Activated CD8-positive, alpha-beta T cell treated with anti-CD3 and anti-CD28 coated beads, Interleukin-2, amount 10 ng/mL, durations not matched to agents 7 days and 5 days (primary cell): ENCODE data around the gene PGAP3. TPM values are rescaled to one million over a fixed set of nuclear protein-coding genes. Genes with fewer than 3 reads are reported as not detected.

Source experiments
- ATAC-seq: fragments of 150-1000 bp; cut with Tn5 transposase; one replicate; pipeline ENCODE4 v1.10.0; 2021; ENCODE audit warnings: moderate library complexity
- CTCF ChIA-PET: fragments of 350-600 bp; sonication (Branson Sonifier 250); formaldehyde crosslinking; loops from one replicate; lab custom pipeline; 2021; ENCODE audit warnings: antibody characterized with exemption; lab: Charles Lee
- POLR2A ChIA-PET: fragments of 350-600 bp; sonication (Branson Sonifier 250); formaldehyde crosslinking; loops from one replicate; lab custom pipeline; 2021; ENCODE audit warnings: antibody characterized with exemption; lab: Charles Lee
- DNase-seq: peaks from one replicate; pipeline ENCODE4 v3.0.0-alpha.2; 2020
- H3K27ac Mint-ChIP-seq: one replicate; pipeline ENCODE4 v1.8.0; 2021; ENCODE audit warnings: mild to moderate bottlenecking, mixed read lengths
- H3K27me3 Mint-ChIP-seq: one replicate; pipeline ENCODE4 v1.8.0; 2021; ENCODE audit warnings: low read depth, mixed read lengths
- H3K36me3 Mint-ChIP-seq: one replicate; pipeline ENCODE4 v1.8.0; 2021; ENCODE audit warnings: low read depth, mixed read lengths
- H3K4me1 Mint-ChIP-seq: one replicate; pipeline ENCODE4 v1.8.0; 2021; ENCODE audit warnings: low read depth, mixed read lengths
- H3K4me3 Mint-ChIP-seq: one replicate; pipeline ENCODE4 v1.8.0; 2021; ENCODE audit warnings: mild to moderate bottlenecking, mixed read lengths
- H3K9me3 Mint-ChIP-seq: one replicate; pipeline ENCODE4 v1.8.0; 2022; ENCODE audit warnings: mixed read lengths; ENCODE audit not compliant: insufficient read depth
- total RNA-seq, 2 experiments: library from RNA; stranded (reverse); gene quantifications; one replicate each; pipeline ENCODE4 v1.2.3, GENCODE V29; 2021

PGAP3 gene
- total RNA-seq, 2 experiments from 2014 or later, result 12.3 to 14.7 TPM

GRCh38 chr17:39677072-39677471 is 10.8 kb downstream of the PGAP3 start:
- peaks cover 12% of the 10 kb centered on the region for H3K36me3 Mint-ChIP-seq
- H3K9me3 Mint-ChIP-seq, result no peaks in the 10 kb centered on the region
- H3K4me3 Mint-ChIP-seq, result no peak overlapping the region
- H3K27ac Mint-ChIP-seq, result peak overlapping the region; percentile 87
- POLR2A ChIA-PET, result interaction anchor here (2.0 to 4.9 kb wide), 2 partner anchors 9 to 11 kb away, joined by 7 to 32 read pairs; partner anchors contain the start of genes PGAP3 and PNMT
- CTCF ChIA-PET, result interaction anchor here (1.8 to 13.7 kb wide), 4 partner anchors 8 to 55 kb away, joined by 6 to 195 read pairs (median 12); partner anchors contain the start of genes MIEN1 and PNMT
- H3K4me1 Mint-ChIP-seq, result peaks cover 59% of the 10 kb centered on the region
- no peaks in the 10 kb centered on the region for H3K27me3 Mint-ChIP-seq
- ATAC-seq (no peak), DNase-seq (no peak)

- Mint-ChIP-seq H3K27ac (peak overlapping the region; percentile 87), H3K36me3 (peaks cover 12% of the 10 kb centered on the region), H3K4me3 (no peak overlapping the region), H3K4me1 (peaks cover 63% of the 10 kb centered on the region), H3K27me3 (peaks cover 3% of the 10 kb centered on the region), H3K9me3 (no peaks in the 10 kb centered on the region)
- DNase-seq, result peak; percentile 80
- ATAC-seq, result peak; percentile 76
- ChIA-PET POLR2A (interaction anchor here (1.1 to 4.9 kb wide), 4 partner anchors 8 to 12 kb away, joined by 4 to 32 read pairs (median 6); partner anchors contain the start of genes PGAP3 and PNMT), CTCF (interaction anchor here (1.2 to 13.7 kb wide), 7 partner anchors 8 to 77 kb away, joined by 4 to 195 read pairs (median 8); partner anchors contain the start of genes MIEN1, PGAP3 and PNMT)
Observed at GRCh38 chr17:39676198-39676819, 11.5 kb downstream of the PGAP3 start.

- peaks cover 6% of the 10 kb centered on the region for H3K27me3 Mint-ChIP-seq
- ChIA-PET POLR2A (interaction anchor here (1.0 to 4.9 kb wide), 4 partner anchors 8 to 214 kb away, joined by 4 to 32 read pairs (median 6); partner anchors contain the start of genes CDK12 and PGAP3), CTCF (interaction anchor here (1.2 to 13.7 kb wide), 6 partner anchors 12 to 78 kb away, joined by 4 to 195 read pairs (median 10); partner anchors contain the start of genes MIEN1 and PGAP3)
- peaks cover 58% of the 10 kb centered on the region for H3K4me1 Mint-ChIP-seq
- H3K4me3 Mint-ChIP-seq, result no peak overlapping the region
- no peak for ATAC-seq
- peak overlapping the region; percentile 87 for H3K27ac Mint-ChIP-seq
- no peaks in the 10 kb centered on the region for H3K9me3 Mint-ChIP-seq
- no peak for DNase-seq
- H3K36me3 Mint-ChIP-seq, result peaks cover 8% of the 10 kb centered on the region
Observed at GRCh38 chr17:39675390-39676082, 12.3 kb downstream of the PGAP3 start.

DNA sequence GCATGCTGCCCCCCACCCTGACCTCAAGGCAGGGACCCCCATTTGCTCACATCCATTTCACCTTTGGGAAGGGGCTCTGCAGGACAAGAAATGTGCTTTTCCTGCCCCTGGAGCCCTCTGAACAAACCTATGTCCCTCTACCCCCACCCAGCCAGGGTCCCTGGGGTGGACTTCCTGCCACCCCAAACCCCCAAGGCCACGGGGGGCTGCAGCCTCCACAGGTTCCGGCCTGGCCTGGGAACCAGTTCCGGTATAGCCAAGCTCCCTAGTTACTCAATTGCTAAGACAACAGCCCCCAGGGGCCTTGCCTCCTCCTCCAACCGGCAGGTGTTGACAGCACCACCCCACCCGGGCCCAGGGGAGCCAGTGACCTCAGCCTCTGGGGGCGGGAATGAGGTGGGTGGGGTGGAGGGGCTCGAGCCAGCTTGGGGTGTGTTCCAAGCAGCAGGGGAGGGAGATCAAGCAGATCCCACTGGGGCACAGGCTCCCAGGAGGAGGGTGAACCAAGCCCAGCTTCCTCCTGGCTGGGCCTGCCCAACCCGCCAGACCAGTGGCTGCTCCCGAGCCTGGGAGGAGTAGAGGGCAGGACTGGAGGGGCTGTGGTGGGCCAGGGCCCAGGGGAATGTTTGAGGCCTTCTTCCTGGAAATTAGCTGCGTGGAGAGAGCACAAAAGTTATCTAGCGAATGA is 13.0 kb downstream of the PGAP3 start:
- POLR2A ChIA-PET, result interaction anchor here (0.8 to 1.8 kb wide), 4 partner anchors 8 to 214 kb away, joined by 3 to 6 read pairs (median 4); partner anchors contain the start of gene CDK12
- ATAC-seq, result no peak
- Mint-ChIP-seq H3K9me3 (no peaks in the 10 kb centered on the region), H3K4me3 (no peak overlapping the region), H3K27me3 (peaks cover 8% of the 10 kb centered on the region), H3K36me3 (peaks cover 5% of the 10 kb centered on the region), H3K4me1 (peaks cover 51% of the 10 kb centered on the region), H3K27ac (peak overlapping the region; percentile 87)
- no peak for DNase-seq
- CTCF ChIA-PET, result interaction anchor here (1.9 to 13.7 kb wide), 5 partner anchors 21 to 79 kb away, joined by 8 to 195 read pairs (median 13); partner anchors contain the start of gene MIEN1

DNA sequence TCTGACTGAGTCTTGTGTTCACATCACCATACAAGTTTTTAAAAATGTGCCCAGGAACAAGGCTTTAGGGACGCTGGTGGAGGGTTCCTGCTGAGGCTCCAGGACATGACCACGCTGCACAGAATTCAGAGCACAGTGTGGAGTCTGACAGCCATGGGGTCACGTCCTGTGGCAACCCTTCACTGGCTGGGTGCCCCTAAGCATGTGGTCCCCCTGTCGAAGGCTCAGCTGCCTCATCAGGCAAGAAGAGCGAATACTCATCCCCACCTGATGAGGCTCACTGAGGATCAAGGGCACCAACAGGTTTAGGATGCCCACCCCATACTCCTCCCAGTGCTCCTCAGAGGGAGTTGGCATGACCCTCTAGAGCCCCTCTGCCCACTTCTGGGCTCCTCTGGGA is 13.7 kb downstream of the PGAP3 start:
- Mint-ChIP-seq H3K36me3 (peaks cover 3% of the 10 kb centered on the region), H3K27ac (no peak overlapping the region), H3K4me1 (peaks cover 44% of the 10 kb centered on the region), H3K27me3 (peaks cover 13% of the 10 kb centered on the region), H3K9me3 (no peaks in the 10 kb centered on the region), H3K4me3 (no peak overlapping the region)
- ChIA-PET CTCF (interaction anchor here (3.3 to 13.7 kb wide), 2 partner anchors 20 to 52 kb away, joined by 18 to 195 read pairs; no protein-coding TSS in a partner anchor), POLR2A (interaction anchor here (0.8 kb wide), 1 partner anchor 8 kb away, joined by 3 read pairs; no protein-coding TSS in a partner anchor)
- DNase-seq (no peak), ATAC-seq (no peak)

DNA sequence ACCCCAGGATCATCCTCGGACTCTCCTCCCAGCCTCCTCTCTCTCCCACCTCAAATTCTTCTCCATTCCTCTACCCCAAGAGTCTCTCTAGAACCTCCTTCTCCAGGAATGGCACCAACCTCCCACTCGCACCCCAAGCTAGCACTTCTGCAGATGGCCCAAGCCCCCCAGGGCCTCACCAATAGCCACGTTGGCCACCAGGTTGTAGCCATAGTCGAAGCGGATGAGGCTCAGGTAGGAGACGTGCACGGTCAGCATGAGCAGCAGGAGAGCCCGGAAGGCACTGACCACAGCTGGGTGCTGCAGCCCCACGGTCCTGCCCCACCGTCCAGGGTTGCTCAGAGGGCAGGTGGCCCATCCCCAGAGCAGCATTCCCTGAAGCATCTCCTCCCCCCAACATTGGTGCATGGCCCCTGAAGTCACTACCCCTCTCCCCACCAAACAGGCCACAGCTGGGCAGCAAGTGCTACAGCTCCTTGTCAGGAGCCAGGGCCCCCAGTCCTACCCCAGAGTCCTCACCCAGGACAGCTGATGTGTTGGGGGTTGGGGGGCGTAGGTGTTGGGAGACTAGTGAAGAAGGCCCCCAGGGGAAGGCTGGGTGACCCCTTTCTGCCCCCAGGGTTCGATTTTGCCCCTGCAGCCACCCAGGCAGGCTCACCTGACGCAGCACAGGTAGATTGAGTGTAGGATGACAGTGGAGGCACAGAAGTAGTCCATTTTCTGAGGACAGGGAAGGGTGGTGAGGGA is 14.3 kb downstream of the PGAP3 start:
- no peak for ATAC-seq
- no peak for DNase-seq
- H3K36me3 Mint-ChIP-seq, result peaks cover 1% of the 10 kb centered on the region
- H3K4me3 Mint-ChIP-seq, result no peak overlapping the region
- H3K27ac Mint-ChIP-seq, result no peak overlapping the region
- H3K27me3 Mint-ChIP-seq, result peaks cover 16% of the 10 kb centered on the region
- no peaks in the 10 kb centered on the region for H3K9me3 Mint-ChIP-seq
- peaks cover 40% of the 10 kb centered on the region for H3K4me1 Mint-ChIP-seq
- CTCF ChIA-PET, result interaction anchor here (2.0 to 13.7 kb wide), 3 partner anchors 20 to 307 kb away, joined by 4 to 195 read pairs (median 22); partner anchors contain the start of gene PSMD3
- POLR2A ChIA-PET, result interaction anchor here (3.3 kb wide), 1 partner anchor 15 kb away, joined by 12 read pairs; the partner anchor contains the start of gene PGAP3

- ATAC-seq (no peak), DNase-seq (no peak)
- POLR2A ChIA-PET, result interaction anchor here (3.3 kb wide), 1 partner anchor 16 kb away, joined by 12 read pairs; the partner anchor contains the start of gene PGAP3
- H3K4me1 Mint-ChIP-seq, result peaks cover 35% of the 10 kb centered on the region
- CTCF ChIA-PET, result interaction anchor here (0.8 to 13.7 kb wide), 7 partner anchors 11 to 308 kb away, joined by 3 to 195 read pairs (median 6); partner anchors contain the start of gene PSMD3
- H3K9me3 Mint-ChIP-seq, result no peaks in the 10 kb centered on the region
- no peaks in the 10 kb centered on the region for H3K36me3 Mint-ChIP-seq
- no peak overlapping the region for H3K27ac Mint-ChIP-seq
- no peak overlapping the region for H3K4me3 Mint-ChIP-seq
- H3K27me3 Mint-ChIP-seq, result peaks cover 18% of the 10 kb centered on the region
Observed at GRCh38 chr17:39672522-39673334, 15.1 kb downstream of the PGAP3 start.

GRCh38 chr17:39671651-39672521 is 16.0 kb downstream of the PGAP3 start:
- peaks cover 20% of the 10 kb centered on the region for H3K27me3 Mint-ChIP-seq
- POLR2A ChIA-PET, result interaction anchor here (0.6 to 3.3 kb wide), 6 partner anchors 8 to 1354 kb away, joined by 3 to 12 read pairs (median 4); partner anchors contain the start of genes CDK12 and PGAP3
- H3K27ac Mint-ChIP-seq, result peak overlapping the region; percentile 40

DNA sequence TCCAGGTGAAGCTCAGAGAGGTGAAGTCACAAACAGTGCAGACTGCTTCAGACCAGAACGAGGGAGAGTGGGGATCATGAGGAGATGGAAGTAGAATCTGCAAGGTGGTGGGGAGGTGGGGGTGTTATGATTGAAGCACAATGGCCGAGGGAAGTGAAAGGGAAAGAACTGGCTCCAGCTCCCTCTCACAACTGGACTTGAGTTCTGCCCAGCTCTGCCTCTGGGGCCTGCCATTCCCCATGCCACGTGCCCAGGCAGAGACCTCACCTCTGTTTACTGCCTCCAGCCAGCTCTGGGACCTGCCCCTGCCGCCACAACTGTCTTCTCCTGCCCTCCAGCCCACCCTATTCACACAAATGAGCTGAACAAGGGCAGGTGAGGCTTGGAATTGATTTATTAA is 17.1 kb downstream of the PGAP3 start:
- Mint-ChIP-seq H3K4me3 (no peak overlapping the region), H3K27me3 (peaks cover 29% of the 10 kb centered on the region), H3K27ac (no peak overlapping the region), H3K36me3 (no peaks in the 10 kb centered on the region), H3K9me3 (no peaks in the 10 kb centered on the region), H3K4me1 (peaks cover 18% of the 10 kb centered on the region)
- CTCF ChIA-PET, result interaction anchor here (0.7 to 13.7 kb wide), 10 partner anchors 9 to 62 kb away, joined by 3 to 195 read pairs (median 4); no protein-coding TSS in a partner anchor
- POLR2A ChIA-PET, result interaction anchor here (0.7 to 3.3 kb wide), 4 partner anchors 9 to 84 kb away, joined by 3 to 12 read pairs (median 6); partner anchors contain the start of gene PGAP3
- no peak for DNase-seq
- ATAC-seq, result no peak

More at GRCh38 chr17:39671651-39672521, 16.0 kb downstream of the PGAP3 start:
- no peak overlapping the region for H3K4me3 Mint-ChIP-seq
- DNase-seq, result no peak
- H3K4me1 Mint-ChIP-seq, result peaks cover 29% of the 10 kb centered on the region
- ATAC-seq, result no peak
- H3K36me3 Mint-ChIP-seq, result no peaks in the 10 kb centered on the region
- H3K9me3 Mint-ChIP-seq, result no peaks in the 10 kb centered on the region
- CTCF ChIA-PET, result interaction anchor here (0.7 to 13.7 kb wide), 10 partner anchors 11 to 309 kb away, joined by 3 to 195 read pairs (median 4); partner anchors contain the start of gene PSMD3
